Parathyroid adenoma (tissue), 2 donors: ENCODE results near the gene RAB29.

Source experiments
- H2AFZ ChIP-seq: fragments of 300-600 bp; sonication (generic); one replicate; pipeline ENCODE4 v1.7.0; 2017; ENCODE audit warnings: antibody characterized with exemption, mild to moderate bottlenecking
- H3K27ac ChIP-seq: fragments of 300-600 bp; sonication (generic); one replicate; pipeline ENCODE4 v1.7.0; 2017
- H3K27me3 ChIP-seq: fragments of 300-600 bp; sonication (generic); one replicate; pipeline ENCODE4 v1.7.0; 2017; ENCODE audit warnings: low read length; ENCODE audit not compliant: control insufficient read depth, insufficient read depth
- H3K36me3 ChIP-seq: fragments of 300-600 bp; sonication (generic); one replicate; pipeline ENCODE4 v1.7.0; 2017; ENCODE audit warnings: low read length; ENCODE audit not compliant: control insufficient read depth, insufficient read depth
- H3K4me1 ChIP-seq: fragments of 300-600 bp; sonication (generic); one replicate; pipeline ENCODE4 v1.7.0; 2017; ENCODE audit warnings: control low read depth
- H3K4me2 ChIP-seq: fragments of 300-600 bp; sonication (generic); one replicate; pipeline ENCODE4 v1.7.0; 2017; ENCODE audit warnings: low read length
- H3K4me3 ChIP-seq: fragments of 300-600 bp; sonication (generic); one replicate; pipeline ENCODE4 v1.7.0; 2017; ENCODE audit warnings: low read depth, low read length
- H3K79me2 ChIP-seq: fragments of 300-600 bp; sonication (generic); one replicate; pipeline ENCODE4 v1.7.0; 2017; ENCODE audit warnings: control low read depth
- H3K9ac ChIP-seq: fragments of 300-600 bp; sonication (generic); one replicate; pipeline ENCODE4 v1.7.0; 2017; ENCODE audit warnings: mild to moderate bottlenecking
- H3K9me3 ChIP-seq: fragments of 300-600 bp; sonication (generic); one replicate; pipeline ENCODE4 v1.7.0; 2017; ENCODE audit warnings: low read length; ENCODE audit not compliant: control insufficient read depth
- TF ChIP-seq, protein P1 (sequence below): fragments of 300-600 bp; sonication (generic); IDR thresholded peaks from one replicate; pipeline ENCODE4 v1.7.0; 2017; ENCODE audit warnings: antibody characterized with exemption, mild to moderate bottlenecking
- donor health status: primary hyperparathyroidism.

The RAB29 gene

DNA sequence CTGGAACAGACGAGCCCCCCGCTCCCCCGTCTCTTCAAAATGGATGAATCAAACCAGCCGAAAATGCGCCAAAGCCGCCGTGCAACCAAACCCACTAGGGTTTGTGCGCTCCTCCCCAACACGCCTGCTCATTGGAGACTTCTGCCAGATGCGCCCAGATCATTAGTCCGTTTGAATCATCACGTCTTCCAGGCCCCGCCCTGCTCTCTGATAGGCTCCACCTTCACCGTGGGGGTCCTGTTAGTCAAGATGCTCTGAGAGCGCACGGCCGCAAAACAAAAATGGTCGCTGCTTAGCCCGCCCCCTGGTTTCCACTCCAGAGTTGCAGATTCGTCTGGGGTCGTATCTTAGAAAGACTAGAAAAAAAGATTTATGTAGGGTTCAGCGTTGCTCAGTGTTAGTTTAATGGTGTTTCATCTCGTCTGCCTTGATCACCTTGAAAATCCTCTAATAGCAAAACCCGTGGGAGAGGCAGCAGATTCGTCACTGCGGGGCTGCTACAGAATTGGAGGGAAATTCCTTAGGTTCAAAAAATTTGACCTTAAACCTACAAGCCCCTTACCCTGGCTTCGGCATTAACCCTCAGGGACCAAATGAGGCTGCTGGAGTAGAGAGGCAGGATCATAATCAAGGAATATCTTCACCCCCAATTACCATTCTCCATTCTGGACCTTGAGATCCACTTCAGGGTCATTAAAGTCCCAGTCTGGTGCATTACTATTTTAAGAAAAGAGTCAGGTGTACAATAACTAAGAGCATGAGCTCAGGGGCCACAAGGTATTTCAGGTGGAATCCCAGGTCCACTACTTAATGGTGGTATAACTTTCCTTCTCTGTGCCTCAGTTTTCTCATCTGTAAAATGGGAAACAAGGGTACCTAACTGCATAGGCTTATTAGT lies 24.9 kb downstream of the RAB29 start, which contains the start of gene NUCKS1:
TSS of gene NUCKS1 (minus strand) at position 45 of the 898 bp plus-strand sequence. CDS start 209 bp downstream, outside the sequence.
- Histone ChIP-seq H3K9ac (peak within 1 kb of the TSS; percentile 19), H3K27ac (peak within 1 kb of the TSS; percentile 94), H3K36me3 (no peaks in the 10 kb centered on the region), H3K9me3 (no peaks in the 10 kb centered on the region), H3K4me3 (peak within 1 kb of the TSS; percentile 84), H3K4me1 (peaks cover 10% of the 10 kb centered on the region), H3K4me2 (peak within 1 kb of the TSS; percentile 65), H3K27me3 (no peaks in the 10 kb centered on the region), H3K79me2 (peaks cover 6% of the 10 kb centered on the region), H2AFZ (peak within 1 kb of the TSS; percentile 88)
- TF ChIP-seq, protein P1, sequence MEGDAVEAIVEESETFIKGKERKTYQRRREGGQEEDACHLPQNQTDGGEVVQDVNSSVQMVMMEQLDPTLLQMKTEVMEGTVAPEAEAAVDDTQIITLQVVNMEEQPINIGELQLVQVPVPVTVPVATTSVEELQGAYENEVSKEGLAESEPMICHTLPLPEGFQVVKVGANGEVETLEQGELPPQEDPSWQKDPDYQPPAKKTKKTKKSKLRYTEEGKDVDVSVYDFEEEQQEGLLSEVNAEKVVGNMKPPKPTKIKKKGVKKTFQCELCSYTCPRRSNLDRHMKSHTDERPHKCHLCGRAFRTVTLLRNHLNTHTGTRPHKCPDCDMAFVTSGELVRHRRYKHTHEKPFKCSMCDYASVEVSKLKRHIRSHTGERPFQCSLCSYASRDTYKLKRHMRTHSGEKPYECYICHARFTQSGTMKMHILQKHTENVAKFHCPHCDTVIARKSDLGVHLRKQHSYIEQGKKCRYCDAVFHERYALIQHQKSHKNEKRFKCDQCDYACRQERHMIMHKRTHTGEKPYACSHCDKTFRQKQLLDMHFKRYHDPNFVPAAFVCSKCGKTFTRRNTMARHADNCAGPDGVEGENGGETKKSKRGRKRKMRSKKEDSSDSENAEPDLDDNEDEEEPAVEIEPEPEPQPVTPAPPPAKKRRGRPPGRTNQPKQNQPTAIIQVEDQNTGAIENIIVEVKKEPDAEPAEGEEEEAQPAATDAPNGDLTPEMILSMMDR = peak; percentile 46

GRCh38 chr1:205749234-205750137 lies 25.8 kb downstream of the RAB29 start:
- Histone ChIP-seq H3K79me2 (peaks cover 8% of the 10 kb centered on the region), H3K4me3 (peak overlapping the region; percentile 84), H2AFZ (peak overlapping the region; percentile 46), H3K9me3 (no peaks in the 10 kb centered on the region), H3K36me3 (no peaks in the 10 kb centered on the region), H3K27me3 (no peaks in the 10 kb centered on the region), H3K27ac (peak overlapping the region; percentile 94), H3K4me1 (peaks cover 10% of the 10 kb centered on the region), H3K9ac (peak overlapping the region; percentile 19), H3K4me2 (peak overlapping the region; percentile 52)
- TF ChIP-seq, protein P1 = no peak

DNA sequence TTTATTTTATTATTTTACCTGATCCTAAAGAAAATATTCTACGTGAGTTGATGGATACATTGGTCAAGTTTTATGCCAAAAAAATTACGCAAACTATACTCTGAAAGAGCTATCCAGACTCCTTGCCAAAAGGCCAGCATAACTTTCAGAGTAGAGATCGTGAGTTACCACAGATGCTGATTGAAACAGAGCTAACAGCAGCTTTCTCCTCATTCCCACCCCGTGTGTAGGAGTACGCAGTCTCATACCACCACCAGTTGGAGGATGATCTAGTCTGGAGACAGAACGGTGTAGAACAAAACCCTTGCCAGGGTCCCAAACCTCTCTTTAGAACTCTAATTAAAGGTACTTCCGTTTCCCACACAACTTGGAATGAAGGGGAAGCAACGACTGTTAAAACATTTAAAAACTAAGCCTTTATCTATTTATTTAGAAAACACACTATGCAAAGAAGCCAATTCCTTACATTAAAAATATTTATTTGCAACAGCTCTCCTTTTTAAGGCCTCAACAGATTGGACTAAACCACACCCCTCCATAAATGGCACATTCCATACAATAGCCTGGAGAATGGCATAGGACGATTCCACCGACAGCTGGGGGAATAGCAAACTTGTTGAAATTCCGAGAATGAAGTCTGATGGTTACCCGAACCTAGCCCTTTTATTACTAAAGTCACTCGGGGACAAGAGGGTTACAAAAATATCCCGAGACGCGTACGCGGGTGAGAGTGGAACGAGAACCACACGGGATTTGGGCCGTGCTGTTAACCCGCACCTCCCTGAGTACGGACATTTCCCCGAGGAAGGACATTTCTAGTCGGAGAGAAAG lies 26.7 kb downstream of the RAB29 start:
- H3K36me3 ChIP-seq = no peaks in the 10 kb centered on the region
- H3K4me1 ChIP-seq = peaks cover 10% of the 10 kb centered on the region
- H3K4me2 ChIP-seq = peak overlapping the region; percentile 52
- no peaks in the 10 kb centered on the region for H3K9me3 ChIP-seq
- TF ChIP-seq, protein P1 = no peak
- no peak overlapping the region for H3K9ac ChIP-seq
- peak overlapping the region; percentile 84 for H3K4me3 ChIP-seq
- H3K27ac ChIP-seq = peak overlapping the region; percentile 94
- peaks cover 8% of the 10 kb centered on the region for H3K79me2 ChIP-seq
- H3K27me3 ChIP-seq = no peaks in the 10 kb centered on the region
- H2AFZ ChIP-seq = peak overlapping the region; percentile 46

DNA sequence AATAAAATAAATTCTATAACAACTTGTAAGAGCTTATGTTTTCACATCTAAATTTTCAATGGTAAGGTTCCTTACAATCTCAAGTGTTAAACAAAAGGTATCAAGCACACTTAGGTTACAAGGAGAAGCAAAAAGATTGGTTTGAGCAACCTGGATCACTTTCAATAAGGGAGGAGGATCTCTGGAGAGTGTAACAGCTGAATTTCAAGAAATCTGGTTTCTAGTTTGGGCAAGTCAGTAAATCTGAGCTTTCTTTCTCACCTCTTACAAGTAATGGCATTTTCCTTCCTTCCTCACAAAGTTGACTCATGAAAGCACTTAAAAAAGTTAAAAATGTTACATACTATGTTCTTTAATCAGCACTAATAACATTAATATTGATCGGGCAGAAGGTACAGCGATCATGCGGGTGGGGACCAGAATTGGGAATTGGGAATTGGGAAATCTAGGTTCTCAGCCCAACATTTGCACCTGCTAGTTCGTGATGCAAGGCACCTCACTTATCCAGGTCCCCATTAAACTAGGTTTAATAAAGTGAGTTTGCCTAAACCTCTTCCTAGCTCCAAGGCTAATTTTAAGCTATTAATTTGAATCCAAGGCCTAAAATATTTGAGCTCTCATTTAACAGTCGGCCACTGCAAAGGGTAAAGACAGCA lies 28.4 kb downstream of the RAB29 start:
- Histone ChIP-seq H3K9ac (no peak overlapping the region), H2AFZ (no peak overlapping the region), H3K4me1 (peaks cover 10% of the 10 kb centered on the region), H3K9me3 (no peaks in the 10 kb centered on the region), H3K79me2 (peaks cover 11% of the 10 kb centered on the region), H3K27me3 (no peaks in the 10 kb centered on the region), H3K4me2 (peak overlapping the region; percentile 14), H3K36me3 (no peaks in the 10 kb centered on the region), H3K27ac (no peak overlapping the region), H3K4me3 (no peak overlapping the region)
- TF ChIP-seq, protein P1 = no peak
